Hepatocyte (in vitro differentiated cells): ENCODE measurements around the gene SCAF1. TPM values are rescaled to one million over a fixed set of nuclear protein-coding genes. Genes with fewer than 3 reads are reported as not detected.

ENCODE experiments used
- DNase-seq: peaks from one replicate; pipeline ENCODE4 v3.0.0-alpha.2; 2016; ENCODE audit warnings: low spot score
- H2AFZ ChIP-seq: fragments of 200-600 bp; sonication (generic); 2 replicates; pipeline ENCODE4 v1.6.0; 2016; ENCODE audit warnings: antibody characterized with exemption, mild to moderate bottlenecking
- H3K27ac ChIP-seq: fragments of 200-600 bp; sonication (generic); 2 replicates; pipeline ENCODE4 v1.5.1; 2016; ENCODE audit warnings: mild to moderate bottlenecking
- H3K27me3 ChIP-seq: fragments of 200-600 bp; sonication (generic); 2 replicates; pipeline ENCODE4 v1.6.1; 2016
- H3K36me3 ChIP-seq: fragments of 200-600 bp; sonication (generic); replicated peaks from 2 replicates; pipeline ENCODE4 v1.5.1; 2016; ENCODE audit warnings: low read depth; ENCODE audit not compliant: insufficient read depth
- H3K4me1 ChIP-seq: fragments of 200-600 bp; sonication (generic); 2 replicates; pipeline ENCODE4 v1.5.1; 2016; ENCODE audit warnings: mild to moderate bottlenecking, moderate library complexity; ENCODE audit not compliant: insufficient read depth
- H3K4me2 ChIP-seq: fragments of 200-600 bp; sonication (generic); 2 replicates; pipeline ENCODE4 v1.6.0; 2016
- H3K4me3 ChIP-seq: fragments of 200-600 bp; sonication (generic); 2 replicates; pipeline ENCODE4 v1.5.1; 2016; ENCODE audit warnings: mild to moderate bottlenecking
- H3K79me2 ChIP-seq: fragments of 200-600 bp; sonication (generic); 2 replicates; pipeline ENCODE4 v1.6.0; 2017; ENCODE audit warnings: mild to moderate bottlenecking
- H3K9me2 ChIP-seq: fragments of 200-600 bp; sonication (generic); replicated peaks from 2 replicates; pipeline ENCODE4 v1.6.0; 2017; ENCODE audit warnings: mild to moderate bottlenecking; ENCODE audit not compliant: insufficient read depth
- H3K9me3 ChIP-seq: fragments of 200-600 bp; sonication (generic); 2 replicates; pipeline ENCODE4 v1.5.1; 2016; ENCODE audit warnings: low read depth, mild to moderate bottlenecking
- H4K20me1 ChIP-seq: fragments of 200-600 bp; sonication (generic); 2 replicates; pipeline ENCODE4 v1.6.0; 2016; ENCODE audit warnings: mild to moderate bottlenecking; ENCODE audit not compliant: insufficient read depth, poor library complexity, severe bottlenecking
- EZH2 ChIP-seq: fragments of 200-600 bp; sonication (generic); IDR thresholded peaks from 2 replicates; pipeline ENCODE4 v1.6.1; 2016; ENCODE audit warnings: antibody characterized with exemption, mild to moderate bottlenecking, borderline replicate concordance
- EZH2phosphoT487 ChIP-seq: fragments of 200-600 bp; sonication (generic); IDR thresholded peaks from one replicate; pipeline ENCODE4 v1.6.1; 2018; ENCODE audit warnings: antibody characterized with exemption, mild to moderate bottlenecking, low read depth, moderate library complexity; ENCODE audit not compliant: unreplicated experiment, severe bottlenecking
- WGBS: methylation state at CpG from one replicate; pipeline ENCODE4 v1.1.6; 2016; ENCODE audit warnings: low lambda C conversion rate; ENCODE audit errors: missing lambda C conversion rate; 5-methylcytosine and 5-hydroxymethylcytosine counted together
- polyA plus RNA-seq: library from polyadenylated mRNA; unstranded; fragments of >200 nt; fragmentation: Nextera tagmentation; extraction: Ambion mirVana; gene quantifications from 2 replicates; pipeline ENCODE4 v1.2.1, GENCODE V29; 2016
- total RNA-seq: library from RNA; depleted of rRNA; stranded (reverse); fragments of >200 nt; gene quantifications from 2 replicates; pipeline ENCODE4 v1.2.3, GENCODE V29; 2014
- TF ChIP-seq, protein P1 (sequence below): fragments of 200-600 bp; sonication (generic); IDR thresholded peaks from 2 replicates; pipeline ENCODE4 v1.5.1; 2016; ENCODE audit warnings: antibody characterized with exemption, mild to moderate bottlenecking; ENCODE audit not compliant: poor library complexity

SCAF1 gene
- total and polyA plus RNA-seq, 2 experiments from 2014 or later = 12.6 to 18.6 TPM

DNA sequence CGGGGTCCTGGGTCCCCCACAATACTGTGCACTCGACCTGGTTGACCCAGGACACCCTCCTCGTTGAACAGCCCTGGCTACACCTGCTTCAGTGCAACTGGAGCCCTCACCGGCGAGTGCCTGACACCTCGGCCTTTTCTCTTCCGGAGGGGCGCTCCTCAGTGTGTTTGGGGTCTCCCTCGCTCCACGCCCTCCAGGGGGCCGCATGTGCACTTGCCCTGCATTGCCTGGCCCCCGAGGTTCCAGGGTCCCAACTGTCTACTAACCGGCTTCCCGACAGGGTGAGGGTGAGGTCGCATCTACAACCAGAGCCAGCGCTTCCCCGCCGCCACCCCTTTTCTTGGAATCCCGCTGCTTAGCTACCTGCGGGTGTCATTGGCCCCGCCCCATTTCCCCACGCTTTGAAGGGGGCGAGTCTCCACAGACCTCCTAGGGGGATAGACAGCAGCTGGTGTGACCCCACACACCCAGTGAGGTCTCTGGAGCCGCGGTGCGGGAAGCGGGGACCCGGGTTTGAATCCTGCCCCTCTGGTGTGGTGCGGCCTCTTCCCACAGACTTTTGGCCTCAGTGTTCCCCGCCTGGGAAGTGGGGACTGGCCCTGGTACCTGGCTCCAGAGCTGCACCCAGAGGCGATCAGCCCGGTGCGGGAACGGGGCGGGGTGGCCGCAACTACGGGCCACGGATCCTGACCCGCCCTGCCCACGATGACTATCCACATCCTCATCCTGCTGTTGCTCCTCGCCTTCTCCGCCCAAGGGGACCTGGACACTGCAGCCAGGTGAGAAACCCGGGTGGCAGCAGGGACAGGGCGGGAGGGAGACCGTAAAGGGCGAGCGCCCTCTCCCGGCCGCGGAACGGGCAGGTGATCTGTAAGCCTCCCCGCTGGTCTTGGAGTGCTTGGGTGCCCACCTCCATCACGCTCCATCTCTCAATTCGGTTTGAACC, 47.4 kb downstream of the SCAF1 start, which contains the start of gene ADM5:
TSS of gene ADM5 (plus strand) at position 462 of the 946 bp plus-strand sequence. CDS start at position 706, 244 bp downstream.
- no peaks in the 10 kb centered on the region for H4K20me1 ChIP-seq
- peak within 1 kb of the TSS; percentile 90 for H2AFZ ChIP-seq
- H3K9me2 ChIP-seq = no peaks in the 10 kb centered on the region
- H3K79me2 ChIP-seq = no peaks in the 10 kb centered on the region
- no peaks in the 10 kb centered on the region for H3K9me3 ChIP-seq
- peak within 1 kb of the TSS; percentile 61 for H3K27ac ChIP-seq
- H3K27me3 ChIP-seq = peaks cover 5% of the 10 kb centered on the region
- H3K36me3 ChIP-seq = peaks cover 3% of the 10 kb centered on the region
- H3K4me2 ChIP-seq = peak within 1 kb of the TSS; percentile 97
- no peak for TF ChIP-seq EZH2
- TF ChIP-seq, protein P1, sequence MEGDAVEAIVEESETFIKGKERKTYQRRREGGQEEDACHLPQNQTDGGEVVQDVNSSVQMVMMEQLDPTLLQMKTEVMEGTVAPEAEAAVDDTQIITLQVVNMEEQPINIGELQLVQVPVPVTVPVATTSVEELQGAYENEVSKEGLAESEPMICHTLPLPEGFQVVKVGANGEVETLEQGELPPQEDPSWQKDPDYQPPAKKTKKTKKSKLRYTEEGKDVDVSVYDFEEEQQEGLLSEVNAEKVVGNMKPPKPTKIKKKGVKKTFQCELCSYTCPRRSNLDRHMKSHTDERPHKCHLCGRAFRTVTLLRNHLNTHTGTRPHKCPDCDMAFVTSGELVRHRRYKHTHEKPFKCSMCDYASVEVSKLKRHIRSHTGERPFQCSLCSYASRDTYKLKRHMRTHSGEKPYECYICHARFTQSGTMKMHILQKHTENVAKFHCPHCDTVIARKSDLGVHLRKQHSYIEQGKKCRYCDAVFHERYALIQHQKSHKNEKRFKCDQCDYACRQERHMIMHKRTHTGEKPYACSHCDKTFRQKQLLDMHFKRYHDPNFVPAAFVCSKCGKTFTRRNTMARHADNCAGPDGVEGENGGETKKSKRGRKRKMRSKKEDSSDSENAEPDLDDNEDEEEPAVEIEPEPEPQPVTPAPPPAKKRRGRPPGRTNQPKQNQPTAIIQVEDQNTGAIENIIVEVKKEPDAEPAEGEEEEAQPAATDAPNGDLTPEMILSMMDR = peak; percentile 59
- no peak for TF ChIP-seq EZH2phosphoT487
- DNase-seq = peak; percentile 72
- peak within 1 kb of the TSS; percentile 63 for H3K4me3 ChIP-seq
- WGBS = 62% methylated on average over 53 of the region's 54 CpGs
- H3K4me1 ChIP-seq = peaks cover 17% of the 10 kb centered on the region

DNA sequence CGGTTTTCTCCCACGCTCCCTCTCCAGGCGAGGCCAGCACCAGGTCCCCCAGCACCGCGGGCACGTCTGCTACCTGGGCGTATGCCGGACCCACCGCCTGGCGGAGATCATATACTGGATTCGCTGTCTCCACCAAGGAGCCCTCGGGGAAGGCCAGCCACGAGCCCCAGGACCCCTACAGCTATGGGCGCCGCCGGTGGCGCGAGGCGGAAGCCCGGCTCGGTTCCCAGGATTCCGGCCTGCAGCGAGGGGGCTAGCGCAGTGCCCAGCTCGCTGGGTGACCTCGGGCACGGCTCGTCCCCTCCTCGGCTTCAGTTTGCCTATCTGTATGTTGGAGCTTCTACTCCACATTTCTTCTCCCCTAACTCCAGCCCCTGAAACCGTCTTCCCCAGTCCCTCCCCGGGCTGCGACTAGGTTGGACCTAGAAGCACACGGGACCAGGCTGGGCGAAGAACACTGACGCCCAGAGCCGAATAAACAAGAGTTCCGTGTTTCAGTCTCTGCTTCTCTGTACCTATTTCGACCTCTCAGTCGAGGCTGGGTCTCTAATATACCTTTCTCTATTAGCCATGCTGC, 48.2 kb downstream of the SCAF1 start:
- Histone ChIP-seq H3K4me1 (peaks cover 17% of the 10 kb centered on the region), H3K4me3 (peak overlapping the region; percentile 63), H3K27ac (peak overlapping the region; percentile 61), H4K20me1 (no peaks in the 10 kb centered on the region), H3K9me2 (no peaks in the 10 kb centered on the region), H3K9me3 (no peaks in the 10 kb centered on the region), H3K79me2 (no peaks in the 10 kb centered on the region), H3K36me3 (peaks cover 1% of the 10 kb centered on the region), H3K27me3 (peaks cover 5% of the 10 kb centered on the region), H3K4me2 (peak overlapping the region; percentile 97), H2AFZ (peak overlapping the region; percentile 90)
- TF ChIP-seq EZH2 (no peak), EZH2phosphoT487 (no peak)
- TF ChIP-seq, protein P1 = no peak
- WGBS = 32% methylated on average over 39 of the region's 39 CpGs
- peak; percentile 20 for DNase-seq

DNA sequence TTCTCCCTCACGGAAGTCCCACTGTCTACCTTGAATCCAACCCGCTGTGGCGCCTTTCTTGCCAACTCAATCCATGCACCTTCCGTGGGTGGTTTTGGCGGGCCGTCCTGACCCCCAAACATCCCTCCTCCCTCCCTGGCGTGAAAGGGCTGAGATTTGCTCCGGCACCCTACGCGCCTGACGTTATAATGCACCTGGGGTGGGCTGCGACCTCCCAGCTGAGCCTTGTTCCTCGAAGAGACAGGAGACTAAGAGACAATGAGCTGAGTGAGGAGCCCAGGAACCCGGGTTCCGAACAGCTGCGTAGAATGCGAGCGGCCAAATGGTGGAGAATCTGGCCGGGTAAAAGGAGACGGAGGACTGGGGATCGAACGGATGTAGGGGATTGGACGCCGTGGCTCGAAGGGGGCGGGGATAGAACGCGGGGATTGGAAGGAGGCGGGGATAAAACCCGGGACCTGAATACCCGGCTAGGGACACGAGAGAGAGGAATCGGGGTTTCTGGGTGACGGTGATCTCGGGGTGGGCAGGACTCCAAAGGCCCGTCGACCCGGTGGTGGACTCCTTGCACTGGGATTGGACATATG, 48.7 kb downstream of the SCAF1 start, which contains the start of gene CPT1C:
TSS of gene CPT1C (plus strand) at position 461 of the 587 bp plus-strand sequence. CDS start 1,137 bp downstream, outside the sequence.
- H3K9me3 ChIP-seq = no peaks in the 10 kb centered on the region
- peak within 1 kb of the TSS; percentile 97 for H3K4me2 ChIP-seq
- WGBS = 4% methylated on average over 28 of the region's 38 CpGs
- no peaks in the 10 kb centered on the region for H3K36me3 ChIP-seq
- peak within 1 kb of the TSS; percentile 61 for H3K27ac ChIP-seq
- H3K79me2 ChIP-seq = no peaks in the 10 kb centered on the region
- TF ChIP-seq EZH2phosphoT487 (no peak), EZH2 (no peak)
- TF ChIP-seq, protein P1 = no peak
- peaks cover 17% of the 10 kb centered on the region for H3K4me1 ChIP-seq
- H4K20me1 ChIP-seq = no peaks in the 10 kb centered on the region
- H3K27me3 ChIP-seq = peaks cover 5% of the 10 kb centered on the region
- H3K9me2 ChIP-seq = no peaks in the 10 kb centered on the region
- DNase-seq = peak; percentile 82
- peak within 1 kb of the TSS; percentile 63 for H3K4me3 ChIP-seq
- H2AFZ ChIP-seq = peak within 1 kb of the TSS; percentile 90
